Upper lobe of left lung (tissue), 6 donors: ENCODE measurements around the gene SPATA24. TPM values are rescaled to one million over a fixed set of nuclear protein-coding genes. Genes with fewer than 3 reads are reported as not detected.

Source experiments
- small RNA-seq, 4 donors: library from RNA; depleted of rRNA; stranded (forward); fragments of <200 nt; gene quantifications; one replicate each; pipeline ENCODE3, GENCODE V24; 2016
- total RNA-seq, 6 donors: library from RNA; depleted of rRNA in 4 of 6; stranded (reverse); fragments of >200 nt in 4 of 6; gene quantifications; one replicate each; pipeline versions ENCODE4 v1.1.0 to v1.2.1, GENCODE V29; 2016 to 2021
- donor health status: DM: no; HTN: no; CAD: no; lungs with moderate emphysema.
- donor health status: DM: no; HTN: yes; CAD: no; lungs with severe emphysema.

SPATA24 gene
- total RNA-seq, 6 donors from 2014 or later, result 2.9 to 6.3 (median 4.8) TPM; not detected in 1

Small RNA genes within 50 kb of the gene (small RNA-seq; reads per million reads assigned to genes)
- 0 reads per million in 4 donors for gene RNU5B-4P

Other genes with a start within 250 kb of the SPATA24 start
- gene SIL1, start 205.7 kb downstream of the SPATA24 start, total RNA-seq, result 10 to 100 TPM; 30.2 to 83.8 (median 51.2) TPM
- 100 to 1,000 TPM; 125 to 264 (median 158) TPM for gene MATR3, start 110.3 kb downstream of the SPATA24 start, total RNA-seq
- gene PAIP2, start 62.2 kb downstream of the SPATA24 start, total RNA-seq, result 100 to 1,000 TPM in 1 of 6 donors, 10 to 100 TPM in 5; 36.7 to 103 (median 67.8) TPM
- 10 to 100 TPM in 1 of 6 donors, 1 to 10 TPM in 4, not detected in 1; 1.1 to 20.1 (median 1.8) TPM for gene SLC23A1, start 20.8 kb downstream of the SPATA24 start, total RNA-seq
- 10 to 100 TPM in 4 of 6 donors, 1 to 10 TPM in 2; 1.5 to 30.7 (median 15.5) TPM for gene MZB1, start 14.2 kb downstream of the SPATA24 start, total RNA-seq
- gene PROB1, start 9.0 kb downstream of the SPATA24 start, total RNA-seq, result 1 to 10 TPM in 2 of 6 donors, under 1 TPM in 4; 0.33 to 2.1 (median 0.95) TPM
- gene DNAJC18, start 35.4 kb upstream of the SPATA24 start, total RNA-seq, result 10 to 100 TPM in 1 of 6 donors, 1 to 10 TPM in 5; 1.0 to 11.6 (median 6.3) TPM
- 10 to 100 TPM in 5 of 6 donors, 1 to 10 TPM in 1; 8.4 to 62.5 (median 24.1) TPM for gene ECSCR, start 58.7 kb upstream of the SPATA24 start, total RNA-seq
- gene SMIM33, start 66.9 kb upstream of the SPATA24 start, total RNA-seq, result not detected
- gene STING1, start 78.7 kb upstream of the SPATA24 start, total RNA-seq, result 100 to 1,000 TPM in 5 of 6 donors, 10 to 100 TPM in 1; 70.3 to 141 (median 107) TPM
- 100 to 1,000 TPM in 1 of 6 donors, 10 to 100 TPM in 5; 61.8 to 106 (median 86.7) TPM for gene UBE2D2, start 157.2 kb upstream of the SPATA24 start, total RNA-seq
- 10 to 100 TPM; 25.7 to 39.5 (median 33.0) TPM for gene CXXC5, start 244.3 kb upstream of the SPATA24 start, total RNA-seq